Thyroid gland (tissue), 4 donors: ENCODE data around the gene KRIT1.

ENCODE experiments used
- POLR2A ChIP-seq, 2 donors: fragments of 450-650 bp; IDR thresholded peaks; one replicate each; pipeline ENCODE4 v1.6.1; 2017; ENCODE audit warnings: antibody characterized with exemption in 2 of 2, mild to moderate bottlenecking in 2 of 2, moderate library complexity in 1 of 2
- TF ChIP-seq, protein P1 (sequence below), 6 experiments: fragments of 200-600 bp in 3 of 6; fragments of 450-650 bp in 3 of 6; sonication (generic) in 3 of 6; IDR thresholded peaks; one replicate each; pipeline ENCODE4 v1.5.1; 2016 to 2019; ENCODE audit warnings: antibody characterized with exemption in 6 of 6, mild to moderate bottlenecking in 2 of 6, inconsistent platforms in 1 of 6, moderate library complexity in 1 of 6

DNA sequence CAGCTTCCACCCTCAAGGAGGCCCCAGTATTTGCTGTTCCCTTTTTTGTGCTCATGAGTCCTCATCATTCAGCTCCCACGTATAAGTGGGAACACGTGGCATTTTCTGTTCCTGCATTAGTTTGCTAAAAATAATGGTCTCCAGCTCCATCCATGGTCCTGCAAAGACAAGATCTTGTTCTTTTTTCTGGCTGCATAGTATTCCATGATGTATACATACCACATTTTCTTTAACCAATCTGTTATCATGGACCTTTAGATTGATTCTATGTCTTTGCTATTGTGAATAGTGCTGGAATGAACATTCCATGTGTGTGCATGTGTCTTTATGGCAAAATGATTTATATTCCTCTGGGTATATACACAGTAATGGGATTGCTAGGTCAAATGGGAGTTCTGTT lies 17.0 kb downstream of the KRIT1 start:
- TF ChIP-seq, protein P1, sequence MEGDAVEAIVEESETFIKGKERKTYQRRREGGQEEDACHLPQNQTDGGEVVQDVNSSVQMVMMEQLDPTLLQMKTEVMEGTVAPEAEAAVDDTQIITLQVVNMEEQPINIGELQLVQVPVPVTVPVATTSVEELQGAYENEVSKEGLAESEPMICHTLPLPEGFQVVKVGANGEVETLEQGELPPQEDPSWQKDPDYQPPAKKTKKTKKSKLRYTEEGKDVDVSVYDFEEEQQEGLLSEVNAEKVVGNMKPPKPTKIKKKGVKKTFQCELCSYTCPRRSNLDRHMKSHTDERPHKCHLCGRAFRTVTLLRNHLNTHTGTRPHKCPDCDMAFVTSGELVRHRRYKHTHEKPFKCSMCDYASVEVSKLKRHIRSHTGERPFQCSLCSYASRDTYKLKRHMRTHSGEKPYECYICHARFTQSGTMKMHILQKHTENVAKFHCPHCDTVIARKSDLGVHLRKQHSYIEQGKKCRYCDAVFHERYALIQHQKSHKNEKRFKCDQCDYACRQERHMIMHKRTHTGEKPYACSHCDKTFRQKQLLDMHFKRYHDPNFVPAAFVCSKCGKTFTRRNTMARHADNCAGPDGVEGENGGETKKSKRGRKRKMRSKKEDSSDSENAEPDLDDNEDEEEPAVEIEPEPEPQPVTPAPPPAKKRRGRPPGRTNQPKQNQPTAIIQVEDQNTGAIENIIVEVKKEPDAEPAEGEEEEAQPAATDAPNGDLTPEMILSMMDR (IDR thresholded peaks at IDR 0.05), result no peak
- TF ChIP-seq POLR2A (IDR thresholded peaks at IDR 0.05), result no peak
